ENCODE results near the gene PKD1.

Gene PKD1

GRCh38 chr16:2179576-2179975, 43.9 kb upstream of the PKD1 start:
- TF ChIP-seq ZFX (IDR thresholded peaks at IDR 0.05; ENCODE audit: borderline replicate concordance) (no peak), CTCF (IDR thresholded peaks at IDR 0.05) (no peak)

GRCh38 chr16:2179107-2179501, 43.4 kb upstream of the PKD1 start:
- peak overlapping the region; percentile 73 for H3K27ac ChIP-seq
- TF ChIP-seq CTCF (IDR thresholded peaks at IDR 0.05) (no peak), ZFX (IDR thresholded peaks at IDR 0.05; ENCODE audit: borderline replicate concordance) (no peak)

More at GRCh38 chr16:2179576-2179975, 43.9 kb upstream of the PKD1 start:
- peak overlapping the region; percentile 73 for H3K27ac ChIP-seq

- TF ChIP-seq ZFX (IDR thresholded peaks at IDR 0.05; ENCODE audit: borderline replicate concordance) = no peak
- TF ChIP-seq CTCF (IDR thresholded peaks at IDR 0.05) = 0 out of 2 replicates have a peak, but pooled peaks have one; percentile 9
- H3K27ac ChIP-seq = peak overlapping the region; percentile 73
Measured at GRCh38 chr16:2178321-2179106, 42.8 kb upstream of the PKD1 start.

GRCh38 chr16:2177561-2177960, 41.9 kb upstream of the PKD1 start:
- H3K27ac ChIP-seq = peak overlapping the region; percentile 73
- TF ChIP-seq CTCF (IDR thresholded peaks at IDR 0.05) (no peak), ZFX (IDR thresholded peaks at IDR 0.05; ENCODE audit: borderline replicate concordance) (no peak)

- H3K27ac ChIP-seq = peak overlapping the region; percentile 73
- TF ChIP-seq ZFX (IDR thresholded peaks at IDR 0.05; ENCODE audit: borderline replicate concordance) (no peak), CTCF (IDR thresholded peaks at IDR 0.05) (no peak)
Measured at GRCh38 chr16:2177101-2177500, 41.4 kb upstream of the PKD1 start.

GRCh38 chr16:2176047-2176446, 40.3 kb upstream of the PKD1 start:
- H3K27ac ChIP-seq = no peak overlapping the region
- TF ChIP-seq CTCF (IDR thresholded peaks at IDR 0.05) (no peak), ZFX (IDR thresholded peaks at IDR 0.05; ENCODE audit: borderline replicate concordance) (no peak)

- no peak overlapping the region for H3K27ac ChIP-seq
- no peak for TF ChIP-seq ZFX (IDR thresholded peaks at IDR 0.05; ENCODE audit: borderline replicate concordance)
- no peak for TF ChIP-seq CTCF (IDR thresholded peaks at IDR 0.05)
Measured at GRCh38 chr16:2175454-2175853, 39.8 kb upstream of the PKD1 start.
